WTC11 (cell line): ENCODE results near the gene GGT6. TPM values are rescaled to one million over a fixed set of nuclear protein-coding genes. Genes with fewer than 3 reads are reported as not detected.
A peak's percentile ranks its signal among the peaks of the same experiment; 100 is the strongest.
"Not testable (repeated sequence)": the region's sequence is repeated elsewhere in the genome, so short reads cannot be mapped to it uniquely, and the experiment has no call there.

ENCODE experiments used
- ATAC-seq: fragments of 200-7000 bp; cut with Tn5 transposase; 2 replicates; pipeline ENCODE4 v1.10.0; 2021; ENCODE audit warnings: mild to moderate bottlenecking, moderate library complexity
- CTCF ChIA-PET: fragments of 300-600 bp; sonication (Branson Sonifier 250); formaldehyde crosslinking; loops from one replicate; lab custom pipeline; 2021; ENCODE audit warnings: antibody characterized with exemption; lab: Charles Lee
- POLR2A ChIA-PET: fragments of 350-600 bp; sonication (Branson Sonifier 250); formaldehyde crosslinking; loops from one replicate; lab custom pipeline; 2021; ENCODE audit warnings: antibody characterized with exemption; lab: Charles Lee
- DNase-seq: peaks from one replicate; pipeline ENCODE4 v3.0.0; 2021; ENCODE audit warnings: low spot score
- H3K27ac Mint-ChIP-seq: 2 replicates; pipeline ENCODE4 v1.8.0; 2021; ENCODE audit warnings: mixed read lengths
- H3K27me3 Mint-ChIP-seq: 2 replicates; pipeline ENCODE4 v1.8.0; 2021; ENCODE audit warnings: low read depth, mild to moderate bottlenecking, moderate library complexity, mixed read lengths
- H3K36me3 Mint-ChIP-seq: 2 replicates; pipeline ENCODE4 v1.8.0; 2021; ENCODE audit warnings: mixed read lengths
- H3K4me1 Mint-ChIP-seq: 2 replicates; pipeline ENCODE4 v1.8.0; 2022; ENCODE audit warnings: mixed read lengths
- H3K4me3 Mint-ChIP-seq: 2 replicates; pipeline ENCODE4 v1.8.0; 2021; ENCODE audit warnings: mild to moderate bottlenecking, moderate library complexity, mixed read lengths
- H3K9me3 Mint-ChIP-seq: 2 replicates; pipeline ENCODE4 v1.8.0; 2021; ENCODE audit warnings: mixed read lengths
- ESRRA ChIP-seq: sonication (generic); formaldehyde crosslinking; IDR thresholded peaks from 2 replicates; pipeline ENCODE4 v1.8.1; 2022; ENCODE audit warnings: mild to moderate bottlenecking, missing genetic modification reagents, borderline replicate concordance
- FOXJ3 ChIP-seq: sonication (generic); formaldehyde crosslinking; IDR thresholded peaks from 2 replicates; pipeline ENCODE4 v1.9.0; 2021; ENCODE audit warnings: missing genetic modification reagents, mild to moderate bottlenecking, borderline replicate concordance
- FOXK1 ChIP-seq: sonication (generic); formaldehyde crosslinking; IDR thresholded peaks from 2 replicates; pipeline ENCODE4 v1.8.0; 2022; ENCODE audit warnings: mild to moderate bottlenecking, moderate library complexity, missing genetic modification reagents
- FOXP1 ChIP-seq: sonication (generic); formaldehyde crosslinking; IDR thresholded peaks from 2 replicates; pipeline ENCODE4 v1.8.0; 2022; ENCODE audit warnings: missing genetic modification reagents, mild to moderate bottlenecking, moderate library complexity, borderline replicate concordance
- MYBL2 ChIP-seq: sonication (generic); formaldehyde crosslinking; IDR thresholded peaks from 2 replicates; pipeline ENCODE4 v1.8.1; 2023; ENCODE audit warnings: mild to moderate bottlenecking, moderate library complexity, missing genetic modification reagents
- TEAD1 ChIP-seq: sonication (generic); formaldehyde crosslinking; IDR thresholded peaks from 2 replicates; pipeline ENCODE4 v1.8.0; 2022; ENCODE audit warnings: mild to moderate bottlenecking, missing genetic modification reagents
- TEAD4 ChIP-seq: sonication (generic); formaldehyde crosslinking; IDR thresholded peaks from 2 replicates; pipeline ENCODE4 v1.8.0; 2022; ENCODE audit warnings: mild to moderate bottlenecking, missing genetic modification reagents
- TP53 ChIP-seq: sonication (generic); formaldehyde crosslinking; IDR thresholded peaks from 2 replicates; pipeline ENCODE4 v1.8.1; 2023; ENCODE audit warnings: mild to moderate bottlenecking, missing genetic modification reagents
- ZBTB21 ChIP-seq: sonication (generic); formaldehyde crosslinking; IDR thresholded peaks from 2 replicates; pipeline ENCODE4 v1.8.1; 2023; ENCODE audit warnings: mild to moderate bottlenecking, missing genetic modification reagents, borderline replicate concordance
- ZNF232 ChIP-seq: sonication (generic); formaldehyde crosslinking; IDR thresholded peaks from 2 replicates; pipeline ENCODE4 v1.8.0; 2022; ENCODE audit warnings: mild to moderate bottlenecking, missing genetic modification reagents
- ZNF396 ChIP-seq: fragments of 250-450 bp; sonication (Bioruptor Pico); IDR thresholded peaks from 2 replicates; pipeline ENCODE4 v1.8.0; 2021; ENCODE audit warnings: mild to moderate bottlenecking, moderate library complexity, borderline replicate concordance
- total RNA-seq: library from RNA; stranded (reverse); gene quantifications from 3 replicates; pipeline ENCODE4 v1.2.3, GENCODE V29; 2021
- TF ChIP-seq, protein P1 (sequence below): sonication (generic); formaldehyde crosslinking; conservative IDR thresholded peaks from 2 replicates; pipeline ENCODE4 v1.8.1; 2023; ENCODE audit warnings: mild to moderate bottlenecking, low read depth, missing genetic modification reagents, moderate library complexity
- TF ChIP-seq, protein P2 (sequence below): sonication (generic); formaldehyde crosslinking; IDR thresholded peaks from 2 replicates; pipeline ENCODE4 v1.8.1; 2023; ENCODE audit warnings: mild to moderate bottlenecking, missing genetic modification reagents, moderate library complexity
- TF ChIP-seq, protein P3 (sequence below): sonication (generic); formaldehyde crosslinking; IDR thresholded peaks from 2 replicates; pipeline ENCODE4 v1.8.1; 2023; ENCODE audit warnings: mild to moderate bottlenecking, missing genetic modification reagents
- TF ChIP-seq, protein P4 (sequence below): sonication (generic); formaldehyde crosslinking; IDR thresholded peaks from 2 replicates; pipeline ENCODE4 v1.8.0; 2023; ENCODE audit warnings: mild to moderate bottlenecking, missing genetic modification reagents
- TF ChIP-seq, protein P5 (sequence below): sonication (generic); formaldehyde crosslinking; IDR thresholded peaks from 2 replicates; pipeline ENCODE4 v1.8.0; 2022; ENCODE audit warnings: mild to moderate bottlenecking, missing genetic modification reagents

Gene GGT6
- total RNA-seq, 1 experiment from 2014 or later, result 0.07 TPM

DNA sequence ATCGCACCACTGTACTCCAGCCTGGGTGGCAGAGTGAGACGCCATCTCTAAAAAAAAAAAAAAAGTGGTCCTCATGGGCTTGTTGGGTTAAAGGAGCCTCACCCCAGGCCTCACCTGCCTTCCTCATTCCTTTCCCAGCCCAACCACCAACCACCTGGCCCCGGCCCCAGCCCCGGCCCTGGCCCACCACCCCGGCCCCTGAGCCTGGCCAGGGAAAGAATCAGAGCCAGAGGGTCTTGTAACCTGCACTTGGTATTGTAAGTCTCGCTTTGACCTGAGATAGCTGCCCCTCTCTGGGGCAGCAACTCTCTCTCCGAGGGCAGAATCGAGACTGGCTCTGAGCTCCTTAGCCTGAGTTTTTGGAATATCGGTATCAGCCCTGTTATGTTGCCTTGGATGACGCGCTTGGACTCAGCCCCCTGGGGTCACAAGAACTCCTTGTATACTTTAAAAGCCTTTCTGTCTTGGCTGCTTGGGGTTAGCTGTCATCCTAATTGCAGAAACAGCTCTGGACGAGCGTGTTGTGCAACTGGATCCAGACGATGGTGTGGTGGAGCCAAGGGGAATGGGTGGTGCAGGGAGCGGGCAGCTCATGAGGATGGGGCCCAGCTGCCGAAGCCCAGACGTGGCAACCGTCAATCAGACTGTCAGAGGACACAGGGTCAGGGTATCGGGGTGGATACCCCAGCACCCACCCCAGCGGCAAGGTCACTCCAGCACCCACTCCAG lies 38.6 kb upstream of the GGT6 start (continued):
- TF ChIP-seq, protein P1, sequence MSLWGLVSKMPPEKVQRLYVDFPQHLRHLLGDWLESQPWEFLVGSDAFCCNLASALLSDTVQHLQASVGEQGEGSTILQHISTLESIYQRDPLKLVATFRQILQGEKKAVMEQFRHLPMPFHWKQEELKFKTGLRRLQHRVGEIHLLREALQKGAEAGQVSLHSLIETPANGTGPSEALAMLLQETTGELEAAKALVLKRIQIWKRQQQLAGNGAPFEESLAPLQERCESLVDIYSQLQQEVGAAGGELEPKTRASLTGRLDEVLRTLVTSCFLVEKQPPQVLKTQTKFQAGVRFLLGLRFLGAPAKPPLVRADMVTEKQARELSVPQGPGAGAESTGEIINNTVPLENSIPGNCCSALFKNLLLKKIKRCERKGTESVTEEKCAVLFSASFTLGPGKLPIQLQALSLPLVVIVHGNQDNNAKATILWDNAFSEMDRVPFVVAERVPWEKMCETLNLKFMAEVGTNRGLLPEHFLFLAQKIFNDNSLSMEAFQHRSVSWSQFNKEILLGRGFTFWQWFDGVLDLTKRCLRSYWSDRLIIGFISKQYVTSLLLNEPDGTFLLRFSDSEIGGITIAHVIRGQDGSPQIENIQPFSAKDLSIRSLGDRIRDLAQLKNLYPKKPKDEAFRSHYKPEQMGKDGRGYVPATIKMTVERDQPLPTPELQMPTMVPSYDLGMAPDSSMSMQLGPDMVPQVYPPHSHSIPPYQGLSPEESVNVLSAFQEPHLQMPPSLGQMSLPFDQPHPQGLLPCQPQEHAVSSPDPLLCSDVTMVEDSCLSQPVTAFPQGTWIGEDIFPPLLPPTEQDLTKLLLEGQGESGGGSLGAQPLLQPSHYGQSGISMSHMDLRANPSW (CRISPR knock-in tag), result no peak
- no peak for TF ChIP-seq FOXP1
- TF ChIP-seq MYBL2, result no peak

DNA sequence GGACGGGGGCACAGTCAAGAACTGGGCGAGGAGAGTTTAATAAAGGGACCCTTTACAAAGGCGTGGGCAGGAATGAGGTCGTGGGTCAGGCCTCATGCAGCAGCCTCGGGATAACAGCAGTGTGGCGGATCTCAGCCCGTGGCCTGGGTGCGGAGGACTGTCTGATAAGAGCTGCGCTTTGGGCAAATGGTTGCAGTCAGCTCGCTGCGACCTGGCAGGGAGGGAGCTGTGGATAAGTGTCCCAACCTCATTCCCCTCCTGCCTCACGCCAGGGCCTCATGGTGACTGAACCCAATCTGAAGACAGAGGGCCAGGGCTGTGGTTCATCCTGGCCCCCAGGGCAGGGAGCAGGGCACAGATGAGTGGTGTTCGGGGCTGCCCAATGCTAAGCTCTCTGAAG lies 37.6 kb upstream of the GGT6 start:
- POLR2A ChIA-PET, result interaction anchor here (0.9 kb wide), 1 partner anchor 11 kb away, joined by 4 read pairs; no protein-coding TSS in a partner anchor
- no peak for DNase-seq
- Mint-ChIP-seq H3K9me3 (no peaks in the 10 kb centered on the region), H3K27ac (peak overlapping the region; percentile 63)
- TF ChIP-seq TEAD4 (CRISPR knock-in tag), result no peak
- no peak for TF ChIP-seq FOXJ3 (CRISPR knock-in tag)
- TF ChIP-seq ESRRA (CRISPR knock-in tag), result no peak
- TF ChIP-seq, protein P2, sequence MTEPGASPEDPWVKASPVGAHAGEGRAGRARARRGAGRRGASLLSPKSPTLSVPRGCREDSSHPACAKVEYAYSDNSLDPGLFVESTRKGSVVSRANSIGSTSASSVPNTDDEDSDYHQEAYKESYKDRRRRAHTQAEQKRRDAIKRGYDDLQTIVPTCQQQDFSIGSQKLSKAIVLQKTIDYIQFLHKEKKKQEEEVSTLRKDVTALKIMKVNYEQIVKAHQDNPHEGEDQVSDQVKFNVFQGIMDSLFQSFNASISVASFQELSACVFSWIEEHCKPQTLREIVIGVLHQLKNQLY (CRISPR knock-in tag), result no peak
- TF ChIP-seq ZNF396 (CRISPR knock-in tag), result no peak
- no peak for TF ChIP-seq ZBTB21 (CRISPR knock-in tag)
- TF ChIP-seq, protein P3, sequence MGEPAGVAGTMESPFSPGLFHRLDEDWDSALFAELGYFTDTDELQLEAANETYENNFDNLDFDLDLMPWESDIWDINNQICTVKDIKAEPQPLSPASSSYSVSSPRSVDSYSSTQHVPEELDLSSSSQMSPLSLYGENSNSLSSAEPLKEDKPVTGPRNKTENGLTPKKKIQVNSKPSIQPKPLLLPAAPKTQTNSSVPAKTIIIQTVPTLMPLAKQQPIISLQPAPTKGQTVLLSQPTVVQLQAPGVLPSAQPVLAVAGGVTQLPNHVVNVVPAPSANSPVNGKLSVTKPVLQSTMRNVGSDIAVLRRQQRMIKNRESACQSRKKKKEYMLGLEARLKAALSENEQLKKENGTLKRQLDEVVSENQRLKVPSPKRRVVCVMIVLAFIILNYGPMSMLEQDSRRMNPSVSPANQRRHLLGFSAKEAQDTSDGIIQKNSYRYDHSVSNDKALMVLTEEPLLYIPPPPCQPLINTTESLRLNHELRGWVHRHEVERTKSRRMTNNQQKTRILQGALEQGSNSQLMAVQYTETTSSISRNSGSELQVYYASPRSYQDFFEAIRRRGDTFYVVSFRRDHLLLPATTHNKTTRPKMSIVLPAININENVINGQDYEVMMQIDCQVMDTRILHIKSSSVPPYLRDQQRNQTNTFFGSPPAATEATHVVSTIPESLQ (CRISPR knock-in tag), result no peak
- TF ChIP-seq FOXK1 (CRISPR knock-in tag), result no peak
- TF ChIP-seq, all 79 proteins: peak for 0
- Mint-ChIP-seq H3K36me3 (no peaks in the 10 kb centered on the region), H3K4me1 (peaks cover 34% of the 10 kb centered on the region), H3K4me3 (no peak overlapping the region), H3K27me3 (no peaks in the 10 kb centered on the region)
- ATAC-seq, result no peak
- CTCF ChIA-PET, result interaction anchor here (1.2 to 4.6 kb wide), 4 partner anchors 9 to 31 kb away, joined by 4 to 30 read pairs (median 16); no protein-coding TSS in a partner anchor

DNA sequence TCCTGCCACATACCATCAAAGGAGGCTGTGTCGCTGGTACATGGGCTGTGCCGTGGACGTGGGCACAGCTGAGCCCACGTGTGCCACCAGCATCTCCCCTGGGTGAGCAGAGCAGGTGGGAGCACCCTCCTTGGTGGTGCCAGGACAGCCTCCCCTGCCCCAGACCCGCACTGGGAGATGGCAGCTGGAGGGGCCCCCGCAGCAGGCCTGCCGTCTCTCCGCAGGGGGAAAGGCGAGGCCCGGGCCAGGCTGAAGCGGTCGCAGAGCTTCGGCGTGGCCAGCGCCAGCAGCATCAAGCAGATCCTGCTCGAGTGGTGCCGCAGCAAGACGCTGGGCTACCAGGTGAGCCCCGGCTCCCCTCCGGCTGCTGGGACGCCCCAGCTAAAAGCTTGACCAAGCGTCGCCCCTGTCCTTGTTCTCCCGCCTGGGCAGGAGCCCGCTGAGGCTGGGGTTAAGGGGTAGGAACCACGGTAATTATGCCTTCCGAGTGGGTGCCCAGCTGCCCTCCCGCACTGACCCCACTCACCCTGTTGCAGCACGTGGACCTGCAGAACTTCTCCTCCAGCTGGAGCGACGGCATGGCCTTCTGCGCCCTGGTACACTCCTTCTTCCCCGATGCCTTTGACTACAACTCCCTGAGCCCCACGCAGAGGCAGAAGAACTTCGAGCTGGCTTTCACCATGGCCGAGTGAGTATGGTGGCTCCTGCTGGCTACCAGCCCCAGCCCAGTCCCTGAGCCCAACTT lies 36.4 kb upstream of the GGT6 start:
- no peaks in the 10 kb centered on the region for H3K9me3 Mint-ChIP-seq
- DNase-seq (no peak), ATAC-seq (no peak)
- no peak overlapping the region for H3K27ac Mint-ChIP-seq
- H3K4me3 Mint-ChIP-seq, result no peak overlapping the region
- TF ChIP-seq, protein P4, sequence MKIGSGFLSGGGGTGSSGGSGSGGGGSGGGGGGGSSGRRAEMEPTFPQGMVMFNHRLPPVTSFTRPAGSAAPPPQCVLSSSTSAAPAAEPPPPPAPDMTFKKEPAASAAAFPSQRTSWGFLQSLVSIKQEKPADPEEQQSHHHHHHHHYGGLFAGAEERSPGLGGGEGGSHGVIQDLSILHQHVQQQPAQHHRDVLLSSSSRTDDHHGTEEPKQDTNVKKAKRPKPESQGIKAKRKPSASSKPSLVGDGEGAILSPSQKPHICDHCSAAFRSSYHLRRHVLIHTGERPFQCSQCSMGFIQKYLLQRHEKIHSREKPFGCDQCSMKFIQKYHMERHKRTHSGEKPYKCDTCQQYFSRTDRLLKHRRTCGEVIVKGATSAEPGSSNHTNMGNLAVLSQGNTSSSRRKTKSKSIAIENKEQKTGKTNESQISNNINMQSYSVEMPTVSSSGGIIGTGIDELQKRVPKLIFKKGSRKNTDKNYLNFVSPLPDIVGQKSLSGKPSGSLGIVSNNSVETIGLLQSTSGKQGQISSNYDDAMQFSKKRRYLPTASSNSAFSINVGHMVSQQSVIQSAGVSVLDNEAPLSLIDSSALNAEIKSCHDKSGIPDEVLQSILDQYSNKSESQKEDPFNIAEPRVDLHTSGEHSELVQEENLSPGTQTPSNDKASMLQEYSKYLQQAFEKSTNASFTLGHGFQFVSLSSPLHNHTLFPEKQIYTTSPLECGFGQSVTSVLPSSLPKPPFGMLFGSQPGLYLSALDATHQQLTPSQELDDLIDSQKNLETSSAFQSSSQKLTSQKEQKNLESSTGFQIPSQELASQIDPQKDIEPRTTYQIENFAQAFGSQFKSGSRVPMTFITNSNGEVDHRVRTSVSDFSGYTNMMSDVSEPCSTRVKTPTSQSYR (CRISPR knock-in tag), result no peak
- TF ChIP-seq TP53 (no peak), TEAD1 (no peak), ZNF232 (no peak)
- TF ChIP-seq, protein P5, sequence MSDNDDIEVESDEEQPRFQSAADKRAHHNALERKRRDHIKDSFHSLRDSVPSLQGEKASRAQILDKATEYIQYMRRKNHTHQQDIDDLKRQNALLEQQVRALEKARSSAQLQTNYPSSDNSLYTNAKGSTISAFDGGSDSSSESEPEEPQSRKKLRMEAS (CRISPR knock-in tag), result no peak
- TF ChIP-seq, protein P2 (CRISPR knock-in tag), result no peak
- peaks cover 34% of the 10 kb centered on the region for H3K4me1 Mint-ChIP-seq
- no peaks in the 10 kb centered on the region for H3K27me3 Mint-ChIP-seq
- ChIA-PET CTCF (interaction anchor here (1.0 to 4.6 kb wide), 2 partner anchors 28 to 30 kb away, joined by 3 to 30 read pairs; no protein-coding TSS in a partner anchor), POLR2A (interaction anchor here (1.2 kb wide), 1 partner anchor 71 kb away, joined by 3 read pairs; no protein-coding TSS in a partner anchor)
- H3K36me3 Mint-ChIP-seq, result no peaks in the 10 kb centered on the region

DNA sequence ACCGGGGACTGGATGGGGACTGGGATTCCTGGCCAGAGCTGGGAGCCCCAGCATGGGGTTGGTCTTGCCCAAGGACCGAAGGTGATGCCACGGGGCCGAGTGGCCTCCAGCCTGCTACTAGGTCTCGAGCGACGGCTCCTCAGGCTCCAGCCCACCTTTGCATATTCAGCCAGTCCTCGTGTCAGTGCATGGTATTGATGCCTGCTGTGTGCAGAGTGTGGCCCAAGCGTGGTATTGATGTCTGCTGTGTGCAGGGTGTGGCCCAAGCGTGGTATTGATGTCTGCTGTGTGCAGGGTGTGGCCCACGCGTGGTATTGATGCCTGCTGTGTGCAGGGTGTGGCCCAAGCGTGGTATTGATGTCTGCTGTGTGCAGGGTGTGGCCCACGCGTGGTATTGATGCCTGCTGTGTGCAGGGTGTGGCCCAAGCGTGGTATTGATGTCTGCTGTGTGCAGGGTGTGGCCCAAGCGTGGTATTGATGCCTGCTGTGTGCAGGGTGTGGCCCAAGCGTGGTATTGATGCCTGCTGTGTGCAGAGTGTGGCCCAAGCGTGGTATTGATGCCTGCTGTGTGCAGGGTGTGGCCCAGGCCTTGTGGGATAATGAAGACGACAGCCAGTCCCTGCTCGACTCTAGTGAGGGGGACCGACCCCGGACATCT lies 35.4 kb upstream of the GGT6 start:
- not testable (repeated sequence) for H3K27ac Mint-ChIP-seq, H3K9me3 Mint-ChIP-seq, ATAC-seq, DNase-seq, H3K4me3 Mint-ChIP-seq, H3K36me3 Mint-ChIP-seq, H3K27me3 Mint-ChIP-seq
- peaks cover 32% of the 10 kb centered on the region for H3K4me1 Mint-ChIP-seq
- POLR2A ChIA-PET, result interaction anchor here (0.5 to 1.2 kb wide), 4 partner anchors 13 to 232 kb away, joined by 3 to 5 read pairs (median 3); no protein-coding TSS in a partner anchor
- CTCF ChIA-PET, result interaction anchor here (0.7 to 4.6 kb wide), 22 partner anchors 9 to 125 kb away, joined by 3 to 30 read pairs (median 5); partner anchors contain the start of genes ARRB2, GGT6 and SMTNL2
